NCI-H187 (cell line): ENCODE data around the gene FXYD2.

Experiments
- DNase-seq, 2 experiments: peaks; one replicate each; lab custom pipeline; 2025; lab: John Stamatoyannopoulos, UW

Gene FXYD2

GRCh38 chr11:117857734-117858414, 33.3 kb upstream of the FXYD2 start:
- DNase-seq: no peak

DNA sequence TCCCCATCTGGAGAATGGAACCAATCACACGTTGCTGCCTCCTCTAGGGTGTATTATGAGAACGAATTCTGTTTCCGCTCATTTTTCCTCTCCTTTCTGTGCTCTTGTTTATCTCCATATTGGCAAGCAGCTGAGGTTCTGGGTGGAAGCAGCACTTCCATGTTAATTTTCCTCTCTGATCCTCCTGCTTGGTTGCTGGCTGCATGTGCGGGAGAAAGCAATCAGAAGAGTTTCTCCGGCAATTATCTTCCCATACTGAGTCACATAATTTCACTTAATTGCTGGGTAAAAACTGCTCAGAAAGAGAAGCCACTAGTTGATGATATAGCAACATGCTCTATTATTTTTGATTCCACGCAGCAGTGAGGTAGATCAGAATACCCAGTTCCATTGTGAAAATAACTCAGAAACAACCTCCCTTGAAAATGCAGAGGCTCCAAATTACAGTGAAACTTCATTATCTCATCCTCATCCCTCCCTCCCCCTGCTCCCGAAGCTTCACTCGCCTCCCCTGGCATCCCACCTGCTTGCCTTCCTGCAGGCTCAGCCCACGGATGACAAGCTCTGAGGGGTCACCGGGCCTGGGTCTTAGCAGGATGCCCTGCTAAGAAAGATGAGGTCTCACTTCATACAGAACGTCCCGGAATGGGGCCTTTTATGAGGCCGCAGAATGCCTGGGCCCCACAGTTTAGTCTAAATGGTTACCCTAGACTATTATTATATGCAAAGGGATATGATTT, 31.5 kb upstream of the FXYD2 start:
- no peak for DNase-seq

DNA sequence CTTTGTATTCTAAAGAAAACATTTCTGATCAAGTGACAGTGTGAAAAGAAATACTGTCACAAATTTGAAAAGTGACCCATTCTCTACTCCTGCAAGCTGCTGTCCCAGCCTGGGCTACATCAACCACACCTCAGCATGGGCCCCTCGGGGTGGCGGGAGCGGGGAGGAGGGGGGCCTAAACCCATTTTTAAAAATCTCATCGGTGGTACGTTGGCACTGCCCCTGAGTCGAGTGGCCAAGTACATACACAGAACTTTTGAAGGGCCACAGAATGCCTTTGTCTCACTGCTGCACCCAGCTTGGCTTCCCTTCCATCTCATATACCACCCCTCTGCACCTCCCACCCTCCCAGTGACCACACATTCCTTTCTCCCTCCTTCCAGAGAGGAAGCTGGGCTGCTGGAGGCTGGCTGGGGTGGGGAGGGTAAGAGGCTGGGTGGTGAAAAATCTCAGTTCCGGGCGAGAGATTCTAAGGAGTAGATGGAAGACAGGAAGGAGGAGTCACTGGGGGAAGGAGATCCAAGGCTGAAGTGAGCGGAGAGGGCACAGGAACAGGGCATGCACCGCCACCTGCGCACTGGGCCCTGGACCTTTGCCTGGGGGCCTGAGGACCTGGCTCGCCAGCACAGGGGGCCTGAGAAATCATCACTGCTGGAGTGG, 30.8 kb upstream of the FXYD2 start:
- DNase-seq: no peak

DNA sequence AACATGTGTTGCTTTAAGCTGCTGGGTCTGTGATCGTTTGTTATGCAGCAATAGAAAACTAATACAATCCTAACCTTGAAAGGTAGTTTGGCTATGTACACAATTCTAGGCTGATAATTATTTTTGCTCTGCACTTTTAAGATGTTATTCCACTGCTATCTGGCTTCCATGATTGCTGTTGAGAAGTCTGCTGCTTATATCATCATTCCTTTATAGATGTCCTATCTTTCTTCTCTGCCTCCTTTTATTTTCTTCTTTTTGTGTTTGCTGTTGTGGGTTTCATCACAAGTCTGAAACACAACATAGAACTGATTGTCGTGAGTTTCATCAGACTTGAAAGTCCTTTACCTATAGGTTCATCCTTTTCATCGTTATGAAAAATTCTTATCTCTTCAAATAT, 27.8 kb upstream of the FXYD2 start:
- no peak for DNase-seq

GRCh38 chr11:117851852-117852251, 27.3 kb upstream of the FXYD2 start:
- no peak for DNase-seq

DNA sequence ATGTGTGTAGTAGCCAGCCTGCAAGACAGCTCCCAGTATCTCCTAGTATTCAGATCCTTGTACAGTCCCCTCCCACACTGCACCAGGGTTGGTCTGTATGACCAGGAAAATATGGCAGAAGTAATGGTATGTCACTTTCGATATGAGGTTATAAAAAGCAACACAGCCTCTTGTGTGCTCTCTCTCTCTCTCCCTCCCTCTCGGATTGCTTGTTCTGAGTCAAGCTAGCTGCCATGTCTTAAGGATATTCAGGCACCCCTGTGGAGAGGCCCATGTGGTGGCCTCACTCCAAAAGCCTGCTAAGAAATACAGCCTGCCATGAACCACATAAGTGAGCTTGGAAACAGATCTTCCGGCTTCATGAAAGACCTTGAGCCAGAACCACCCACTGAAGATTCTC, 26.6 kb upstream of the FXYD2 start:
- DNase-seq: no peak

DNA sequence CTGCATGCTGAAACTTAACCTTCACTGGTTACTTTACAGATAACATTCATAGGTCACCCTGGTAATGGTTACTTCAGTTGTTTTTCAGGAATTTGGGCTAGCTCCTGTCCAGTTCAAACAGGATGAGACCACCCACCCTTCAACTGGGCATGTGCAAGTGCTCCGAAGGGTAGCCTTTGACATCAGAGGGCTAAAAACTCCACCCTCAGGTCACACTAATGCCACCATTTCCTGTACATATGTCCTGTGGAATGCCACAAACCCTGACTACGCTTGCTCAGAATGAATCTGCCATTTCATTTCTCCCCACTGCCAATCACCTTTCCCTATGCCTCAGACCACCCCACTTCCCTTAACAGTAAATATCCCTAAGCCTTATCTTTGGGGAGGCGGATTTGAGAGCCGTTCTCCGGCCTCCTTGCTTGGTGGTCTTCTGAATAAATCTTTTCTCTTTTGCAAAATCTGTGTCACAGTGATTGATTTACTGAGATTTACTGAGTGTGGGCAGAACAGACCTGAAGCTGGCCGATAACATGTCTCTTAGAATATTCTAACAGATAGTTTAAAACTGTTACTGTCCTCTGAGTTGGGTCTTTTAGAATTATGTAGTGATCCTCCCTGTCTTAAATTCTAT, 25.4 kb upstream of the FXYD2 start:
- no peak for DNase-seq

GRCh38 chr11:117843666-117844484, 19.3 kb upstream of the FXYD2 start:
- DNase-seq: peak; percentile 27 to 53

DNA sequence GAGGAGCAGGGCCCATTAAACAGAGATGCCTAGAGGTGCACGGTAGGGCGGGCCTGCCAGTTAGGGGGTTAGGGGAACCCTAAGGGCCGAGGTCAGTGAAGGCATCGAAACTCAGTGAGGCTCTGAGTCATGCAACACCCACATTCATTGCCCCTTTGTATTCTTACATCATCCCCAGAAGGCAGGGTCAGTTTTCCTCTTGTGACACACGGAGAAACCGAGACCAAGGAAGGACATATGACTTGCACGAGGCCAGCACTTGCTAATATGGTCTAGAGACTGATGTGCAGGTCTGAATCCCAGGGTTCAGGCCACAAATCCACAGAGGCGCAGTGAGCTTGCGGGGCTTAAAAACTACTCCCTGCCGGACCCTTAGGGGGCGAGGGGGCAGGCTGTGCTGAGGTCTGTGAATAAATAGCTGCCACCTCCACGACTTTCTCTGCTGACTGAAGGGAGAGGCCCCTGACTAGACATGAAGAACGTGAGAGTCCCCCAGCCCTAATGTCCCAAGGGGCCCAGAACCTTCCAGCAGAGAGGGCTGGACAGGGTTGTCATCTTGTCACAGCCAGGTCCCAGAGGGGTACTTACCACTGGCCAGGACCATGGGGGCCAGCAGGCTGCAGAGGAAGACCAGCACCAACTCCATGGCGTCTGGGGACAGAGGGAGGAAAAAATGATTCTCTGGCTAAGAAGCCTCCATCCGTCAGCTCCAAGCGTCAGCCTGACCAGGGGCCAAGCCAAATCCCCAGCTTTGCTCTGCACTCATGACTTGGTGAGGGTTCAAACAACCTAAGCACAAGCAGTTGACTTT, 17.8 kb upstream of the FXYD2 start:
- DNase-seq: no peak

DNA sequence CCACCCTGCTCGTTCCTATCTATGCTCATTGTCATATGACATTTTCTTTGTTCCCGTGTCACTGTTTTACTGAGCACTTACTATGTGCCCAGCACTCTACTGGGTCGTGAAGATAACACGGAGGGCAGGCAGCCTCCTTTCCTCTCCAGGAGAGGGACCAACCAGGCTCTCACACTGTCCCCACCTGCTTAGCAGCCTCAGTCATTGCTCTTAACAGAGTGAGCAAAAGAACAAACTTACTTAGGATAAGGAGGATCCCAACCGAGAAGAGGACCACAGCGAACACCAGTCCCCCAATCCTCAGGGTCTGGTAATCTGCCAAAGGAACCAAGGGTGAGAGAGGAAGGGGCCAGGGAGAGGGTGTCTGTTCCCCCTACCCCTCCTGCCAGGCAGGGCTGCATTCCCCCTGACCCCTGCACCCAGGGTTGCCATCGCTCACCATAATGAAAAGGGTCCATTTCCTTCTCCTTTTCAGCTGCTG, 17.0 kb upstream of the FXYD2 start:
- DNase-seq: no peak

DNA sequence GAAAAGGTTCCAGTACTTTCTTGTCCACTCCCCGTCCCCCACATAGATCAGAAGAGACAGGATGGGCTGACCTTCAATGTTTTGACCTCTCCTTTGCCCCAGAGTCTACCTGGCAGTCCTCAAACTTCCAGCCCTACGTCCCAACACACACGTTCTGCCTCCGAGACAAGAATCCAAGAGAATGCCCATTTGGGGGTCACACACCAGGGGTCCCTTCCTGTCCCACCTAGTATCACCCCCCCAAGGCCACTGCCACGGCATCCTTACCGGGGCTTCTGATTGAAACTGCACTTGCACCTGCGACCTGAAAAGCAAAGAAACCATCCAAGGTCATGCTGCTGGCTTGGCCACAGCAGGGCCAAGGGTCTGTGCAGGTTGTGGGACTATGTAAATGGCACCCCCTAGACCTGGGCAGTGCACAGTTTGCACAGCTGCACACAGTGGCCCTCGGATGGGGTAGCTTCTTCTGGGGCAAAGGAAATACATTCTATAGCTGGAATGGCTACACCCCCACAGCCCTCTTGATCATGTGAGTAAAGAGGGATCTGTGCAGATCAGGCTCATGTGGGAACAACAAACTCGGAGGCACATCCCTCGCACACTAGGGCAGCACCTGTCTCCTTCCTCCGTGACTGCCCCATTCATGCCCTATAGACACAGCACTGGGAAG, 16.5 kb upstream of the FXYD2 start:
- no peak for DNase-seq

GRCh38 chr11:117839936-117840813, 15.6 kb upstream of the FXYD2 start:
- DNase-seq: no peak

- DNase-seq: no peak
These were observed 14.9 kb upstream of the FXYD2 start for GRCh38 chr11:117839380-117839881.

DNA sequence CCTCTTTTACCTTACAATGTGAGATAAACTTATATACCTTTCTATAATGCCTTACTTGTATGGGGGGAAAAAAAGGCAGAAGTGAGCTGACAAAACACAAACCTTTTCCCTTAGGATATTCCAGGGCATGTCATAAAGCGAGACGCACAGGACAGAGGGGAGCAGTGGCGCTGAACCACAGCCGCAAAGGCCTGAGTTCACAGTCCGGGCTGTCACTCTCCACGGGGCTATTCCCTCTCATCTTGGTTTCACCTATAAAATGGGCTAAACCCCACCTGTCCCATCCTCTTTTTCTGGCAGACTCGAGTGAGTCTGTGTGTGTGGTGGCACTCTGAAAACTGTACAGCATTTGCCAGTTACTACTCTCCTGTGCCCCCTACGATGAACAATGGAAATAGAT, 14.4 kb upstream of the FXYD2 start:
- DNase-seq: no peak

DNA sequence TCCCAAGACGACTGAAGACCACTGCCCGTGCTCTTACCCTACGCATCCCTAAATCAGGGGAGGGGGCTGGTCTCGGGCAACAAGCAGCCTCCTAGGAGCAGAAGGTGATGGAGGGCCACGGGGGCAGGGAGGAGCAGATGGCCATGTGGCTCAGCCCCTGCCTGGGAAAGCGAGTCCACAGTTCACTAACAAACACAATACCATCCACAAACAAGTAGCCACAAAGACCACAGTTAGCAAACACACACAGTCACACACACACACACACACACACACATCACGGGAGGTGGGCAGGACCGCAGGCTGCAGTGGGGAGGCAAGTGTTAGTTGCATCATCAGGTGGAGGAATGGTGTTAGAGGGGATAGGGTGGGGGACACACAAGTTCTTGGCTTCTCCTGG, 13.2 kb upstream of the FXYD2 start:
- no peak for DNase-seq

DNA sequence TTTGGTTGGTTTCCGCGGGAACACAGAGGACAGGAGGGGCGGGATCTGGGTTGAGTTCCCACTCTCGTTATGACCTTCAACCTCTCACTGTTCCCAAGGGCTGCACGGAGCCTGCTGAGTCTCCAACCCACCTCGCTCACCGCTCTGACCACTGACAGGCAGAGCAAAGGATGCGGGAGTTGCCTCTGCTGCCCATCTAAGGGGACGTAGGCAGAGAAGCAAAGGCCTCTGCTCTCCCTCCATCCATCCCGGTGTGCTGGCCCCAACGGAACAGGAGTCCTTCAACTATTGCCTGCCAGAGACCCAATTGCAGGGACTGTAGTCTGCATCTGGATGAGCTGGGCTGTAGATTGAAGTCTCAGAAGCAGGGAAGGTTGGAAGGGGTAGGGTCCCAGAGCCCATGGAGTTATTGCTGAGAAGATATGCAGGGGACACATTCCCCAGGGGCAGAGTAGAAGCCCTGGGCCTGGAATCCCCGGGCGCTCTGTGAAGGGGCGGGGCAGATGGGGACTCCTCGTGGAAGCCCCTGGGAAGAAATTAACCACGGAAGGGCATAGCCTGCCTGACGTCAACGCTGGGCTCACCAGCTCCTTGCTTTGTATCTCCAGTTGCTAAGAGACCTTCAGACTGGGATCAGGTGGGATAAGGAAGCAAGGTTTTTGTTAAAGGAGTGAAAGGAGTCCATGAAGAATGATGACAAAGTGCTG, 12.7 kb upstream of the FXYD2 start:
- no peak for DNase-seq

- DNase-seq: no peak
These were observed 11.8 kb upstream of the FXYD2 start for GRCh38 chr11:117836077-117836960.
